Fibroblast of peridontal ligament (primary cell): ENCODE measurements around the gene COPB1.
A peak's percentile ranks its signal among the peaks of the same experiment; 100 is the strongest.
"Not testable (repeated sequence)": the region's sequence is repeated elsewhere in the genome, so short reads cannot be mapped to it uniquely, and the experiment has no call there.

Experiments used
- DNase-seq: peaks from one replicate; pipeline ENCODE4 v3.0.0-alpha.2; 2010; ENCODE audit errors: extremely low read depth

COPB1 gene, protein sequence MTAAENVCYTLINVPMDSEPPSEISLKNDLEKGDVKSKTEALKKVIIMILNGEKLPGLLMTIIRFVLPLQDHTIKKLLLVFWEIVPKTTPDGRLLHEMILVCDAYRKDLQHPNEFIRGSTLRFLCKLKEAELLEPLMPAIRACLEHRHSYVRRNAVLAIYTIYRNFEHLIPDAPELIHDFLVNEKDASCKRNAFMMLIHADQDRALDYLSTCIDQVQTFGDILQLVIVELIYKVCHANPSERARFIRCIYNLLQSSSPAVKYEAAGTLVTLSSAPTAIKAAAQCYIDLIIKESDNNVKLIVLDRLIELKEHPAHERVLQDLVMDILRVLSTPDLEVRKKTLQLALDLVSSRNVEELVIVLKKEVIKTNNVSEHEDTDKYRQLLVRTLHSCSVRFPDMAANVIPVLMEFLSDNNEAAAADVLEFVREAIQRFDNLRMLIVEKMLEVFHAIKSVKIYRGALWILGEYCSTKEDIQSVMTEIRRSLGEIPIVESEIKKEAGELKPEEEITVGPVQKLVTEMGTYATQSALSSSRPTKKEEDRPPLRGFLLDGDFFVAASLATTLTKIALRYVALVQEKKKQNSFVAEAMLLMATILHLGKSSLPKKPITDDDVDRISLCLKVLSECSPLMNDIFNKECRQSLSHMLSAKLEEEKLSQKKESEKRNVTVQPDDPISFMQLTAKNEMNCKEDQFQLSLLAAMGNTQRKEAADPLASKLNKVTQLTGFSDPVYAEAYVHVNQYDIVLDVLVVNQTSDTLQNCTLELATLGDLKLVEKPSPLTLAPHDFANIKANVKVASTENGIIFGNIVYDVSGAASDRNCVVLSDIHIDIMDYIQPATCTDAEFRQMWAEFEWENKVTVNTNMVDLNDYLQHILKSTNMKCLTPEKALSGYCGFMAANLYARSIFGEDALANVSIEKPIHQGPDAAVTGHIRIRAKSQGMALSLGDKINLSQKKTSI

DNA sequence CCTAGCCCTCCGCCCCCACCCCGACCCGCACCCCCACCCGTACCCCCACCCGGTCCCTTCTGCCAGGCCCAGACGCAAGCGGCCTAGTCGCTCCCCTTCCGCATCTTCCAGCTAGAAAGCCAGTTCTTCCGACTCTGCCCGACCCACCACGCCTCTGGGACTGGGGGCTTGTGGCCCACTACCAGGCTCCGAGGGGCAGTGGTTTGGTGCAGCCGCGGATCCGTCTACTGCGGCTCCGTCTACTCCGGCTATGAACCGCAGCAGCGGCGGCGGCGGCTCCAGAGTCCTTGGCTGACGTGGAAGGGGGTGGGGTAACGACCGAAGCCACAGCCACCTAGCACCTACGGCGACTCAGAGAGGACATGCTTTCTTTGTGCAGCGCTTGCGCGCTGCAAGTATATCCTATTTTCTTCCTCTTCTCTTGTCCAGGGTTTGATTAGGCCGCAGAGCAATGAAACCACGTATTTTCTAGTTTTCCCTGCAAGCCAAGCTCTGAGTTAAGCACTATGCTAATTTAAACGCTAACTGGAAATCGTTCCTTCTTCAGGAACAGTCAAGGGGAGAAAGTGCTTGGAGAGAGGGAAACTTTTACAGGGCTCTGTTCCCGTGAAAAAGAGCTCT lies at the start of gene COPB1:
Gene COPB1 (minus strand): TSS at position 252 of the 621 bp plus-strand sequence. CDS start 883 bp downstream, outside the sequence.
- DNase-seq: peak; percentile 94

DNA sequence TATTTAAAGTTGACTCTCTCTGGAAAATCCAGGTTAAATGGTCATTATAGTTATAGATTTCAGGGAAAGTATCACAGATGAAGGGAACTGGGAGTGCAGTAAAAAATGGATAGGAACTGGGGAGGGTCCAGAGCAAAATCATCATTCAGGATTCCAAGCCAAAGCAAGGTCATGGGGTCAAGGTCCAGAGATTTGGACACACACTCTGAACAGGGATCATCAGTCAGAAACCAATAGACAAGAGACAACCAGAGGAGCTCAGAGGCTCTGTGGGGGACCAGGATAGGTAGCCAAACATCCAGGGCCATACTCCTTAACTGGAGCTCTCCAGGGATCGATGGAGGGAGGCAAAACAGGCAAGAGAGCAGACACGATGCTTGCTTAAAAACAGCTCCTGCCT lies 47.8 kb upstream of the COPB1 start:
- no peak for DNase-seq

DNA sequence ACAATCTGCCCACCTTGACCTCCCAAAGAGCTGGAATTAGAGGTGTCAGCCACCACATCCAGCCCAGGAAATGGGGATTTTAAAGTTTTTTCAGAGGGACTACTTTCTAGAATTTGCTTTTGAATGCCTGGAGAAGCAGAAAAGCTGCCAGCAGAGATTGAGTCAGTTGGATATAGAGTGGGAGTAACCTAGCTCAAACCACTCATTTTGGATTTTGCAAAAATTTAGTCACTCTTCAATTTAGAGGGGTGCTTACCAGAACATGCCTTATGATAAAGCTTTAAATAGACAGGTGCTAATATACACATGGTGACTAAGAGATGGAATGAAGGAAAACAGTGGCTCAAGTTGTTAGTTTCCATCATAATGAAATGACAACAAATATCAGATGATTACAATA lies 47.1 kb upstream of the COPB1 start:
- DNase-seq: peak; percentile 12

DNA sequence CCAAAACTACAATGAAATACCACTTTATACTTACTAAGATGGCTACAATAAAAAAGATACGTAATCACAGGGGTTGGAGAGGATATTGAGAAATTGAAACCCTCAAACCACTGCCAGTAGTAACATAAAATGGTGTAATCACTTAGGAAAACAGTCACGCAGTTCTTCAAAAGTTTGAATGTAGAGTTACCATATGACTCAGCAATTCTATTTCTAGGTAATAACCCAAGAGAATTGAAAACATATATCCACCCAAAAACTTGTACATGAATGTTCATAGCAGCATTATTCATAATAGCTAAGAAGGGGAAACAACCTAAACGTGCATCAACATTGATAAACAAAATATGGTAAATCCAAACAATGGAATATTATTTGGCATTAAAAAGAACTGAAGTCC lies 45.0 kb upstream of the COPB1 start:
- peak; percentile 88 for DNase-seq

DNA sequence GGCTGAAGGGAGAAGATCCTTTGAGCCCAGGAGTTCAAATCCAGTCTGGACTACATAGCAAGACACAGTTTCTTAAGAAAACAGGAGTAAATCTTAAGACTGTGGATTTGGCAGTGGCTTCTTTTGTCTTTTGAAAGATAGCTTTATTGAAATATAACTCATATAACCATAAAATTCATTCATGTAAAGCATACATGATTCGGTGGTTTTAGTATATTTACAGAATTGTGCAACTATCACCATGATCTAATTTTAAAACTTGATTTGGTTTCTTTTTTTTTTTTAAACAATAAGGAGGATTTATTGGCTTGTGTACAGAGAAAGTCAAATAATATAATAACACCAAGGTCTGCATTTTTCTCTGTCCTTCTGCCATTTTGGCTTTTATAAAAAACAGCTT lies 43.6 kb upstream of the COPB1 start:
- DNase-seq: no peak

DNA sequence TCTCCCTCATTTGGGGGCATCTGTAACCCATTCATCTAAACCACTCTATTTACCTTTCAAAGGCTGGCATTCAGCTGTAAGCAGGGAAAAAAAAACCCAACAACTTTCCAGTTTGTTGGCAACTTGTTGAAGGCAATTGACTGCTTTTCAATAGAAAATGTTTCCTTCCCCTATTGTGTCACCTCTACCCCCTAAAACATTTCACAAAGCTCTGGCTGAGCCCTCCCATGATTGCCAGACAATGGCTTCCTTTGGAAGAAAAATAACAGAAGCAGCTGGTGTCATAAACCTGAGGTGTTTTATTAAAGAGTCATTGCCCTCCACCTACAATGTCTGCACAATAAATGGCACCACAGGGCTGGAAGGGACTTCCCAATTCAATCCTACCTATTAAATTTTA lies 42.7 kb upstream of the COPB1 start:
- no peak for DNase-seq

DNA sequence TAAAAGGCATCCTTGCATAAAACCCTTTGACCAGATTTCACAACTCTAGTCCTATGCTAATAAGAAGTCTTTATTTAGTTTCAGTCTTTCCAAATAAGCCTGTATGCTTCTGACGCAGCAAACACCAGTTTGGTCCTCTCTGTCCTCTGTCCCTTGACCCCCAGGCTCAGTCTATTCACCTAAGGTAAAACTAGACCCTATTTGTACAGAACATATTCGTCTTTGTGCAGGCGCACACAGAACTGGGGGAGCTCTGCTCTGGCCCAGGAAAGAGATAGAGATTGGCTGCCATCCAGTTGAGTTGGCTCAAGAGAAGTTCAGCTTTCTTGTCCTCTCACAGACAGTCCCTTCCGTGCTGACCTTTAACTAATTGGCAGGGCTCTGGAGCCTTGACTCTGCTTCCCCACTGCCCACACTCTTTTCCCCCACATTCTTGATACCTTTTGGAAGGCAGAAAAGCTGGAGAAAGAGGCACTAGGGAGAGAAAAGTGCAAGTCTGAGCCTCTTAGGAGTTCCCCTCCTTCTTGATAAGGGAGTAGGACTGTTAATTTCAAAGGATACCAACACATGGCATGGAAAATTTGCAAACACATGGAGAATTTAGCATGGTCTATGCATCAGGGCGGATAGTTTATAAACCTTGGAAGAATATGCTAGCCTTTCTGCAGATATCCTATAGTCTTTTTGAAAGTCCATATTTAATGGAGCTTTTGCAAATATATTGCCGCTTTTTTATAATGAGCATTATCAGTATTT lies 41.8 kb upstream of the COPB1 start:
- no peak for DNase-seq

DNA sequence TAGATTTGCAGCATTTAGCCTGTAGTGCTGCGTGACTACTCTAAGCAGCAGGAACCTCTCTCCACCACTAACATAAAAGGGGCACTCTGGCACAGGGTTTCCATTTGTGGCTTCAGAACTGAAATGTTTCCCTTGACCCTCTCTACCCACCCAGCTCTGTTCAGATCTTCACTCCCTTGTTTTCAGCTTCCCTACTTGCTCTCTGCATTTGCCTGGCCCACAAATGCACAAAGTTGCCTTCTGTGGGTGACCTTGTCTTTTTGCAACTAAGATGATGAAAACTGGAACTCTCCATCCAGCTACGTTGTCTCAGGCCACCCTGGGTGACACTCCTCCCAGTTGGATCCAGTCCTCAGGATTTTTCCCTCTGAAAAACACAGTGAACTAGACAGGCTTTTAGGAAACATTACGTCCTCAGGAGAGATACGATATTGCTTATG lies 40.4 kb upstream of the COPB1 start:
- no peak for DNase-seq

DNA sequence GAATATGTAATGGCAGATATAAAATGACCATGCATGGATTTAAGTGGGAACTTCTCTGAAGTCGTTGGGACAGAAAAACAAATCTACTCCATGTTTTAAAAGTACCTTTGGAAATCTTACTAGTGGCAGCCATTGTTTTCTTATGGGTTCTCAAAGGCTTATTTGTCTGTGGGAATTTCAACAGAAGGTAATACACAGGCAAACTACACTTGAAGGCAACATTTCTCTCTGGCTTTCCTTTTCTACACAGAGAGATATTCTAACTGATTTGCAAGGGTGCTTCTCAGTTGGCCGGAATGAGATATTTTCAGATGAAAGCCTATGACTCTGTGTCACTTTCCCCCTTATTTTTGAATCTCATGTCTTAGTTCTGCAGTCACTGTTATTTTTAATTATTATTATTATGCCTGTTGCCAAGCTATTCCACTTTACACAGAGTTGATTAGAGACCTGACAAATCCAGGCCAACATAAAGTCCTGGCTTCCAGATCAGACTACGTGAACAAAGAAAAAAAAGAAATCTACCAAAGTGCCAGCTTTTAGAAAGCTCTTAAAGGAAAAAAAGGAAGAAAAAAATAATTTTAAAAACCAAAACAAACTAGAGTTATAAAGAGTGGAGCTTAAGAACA lies 39.4 kb upstream of the COPB1 start:
- DNase-seq: no peak

DNA sequence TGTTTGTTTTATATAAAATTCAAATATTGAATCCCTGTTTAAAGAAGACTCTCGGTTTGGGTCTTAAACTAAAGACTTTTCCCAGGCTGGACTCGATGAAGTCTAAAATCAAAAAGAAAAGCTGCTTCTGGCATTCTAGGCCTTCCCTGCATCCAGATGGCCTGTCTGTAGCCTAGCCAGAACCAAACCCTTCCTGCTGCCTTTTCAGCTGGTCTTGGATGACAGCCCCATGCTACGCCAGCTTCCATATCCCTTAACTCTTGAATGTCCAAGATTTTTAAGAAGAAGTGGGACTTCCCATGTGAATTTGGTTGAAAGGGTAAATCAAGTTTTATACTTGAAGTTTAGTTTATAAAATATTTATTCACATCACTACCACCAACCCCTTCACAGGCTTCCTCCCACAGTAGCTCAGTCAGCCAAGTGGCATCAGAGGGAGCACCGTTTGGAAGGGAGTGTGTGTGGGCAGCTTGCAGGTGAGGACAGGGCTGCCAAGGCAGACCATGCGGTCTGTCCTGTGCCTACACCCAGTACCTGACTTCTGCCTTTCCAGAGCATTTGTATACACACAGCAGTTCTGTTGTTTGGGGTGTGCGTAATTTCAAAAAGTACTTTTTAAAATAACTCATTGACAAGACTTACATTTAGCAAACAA lies 38.8 kb upstream of the COPB1 start:
- DNase-seq: no peak

DNA sequence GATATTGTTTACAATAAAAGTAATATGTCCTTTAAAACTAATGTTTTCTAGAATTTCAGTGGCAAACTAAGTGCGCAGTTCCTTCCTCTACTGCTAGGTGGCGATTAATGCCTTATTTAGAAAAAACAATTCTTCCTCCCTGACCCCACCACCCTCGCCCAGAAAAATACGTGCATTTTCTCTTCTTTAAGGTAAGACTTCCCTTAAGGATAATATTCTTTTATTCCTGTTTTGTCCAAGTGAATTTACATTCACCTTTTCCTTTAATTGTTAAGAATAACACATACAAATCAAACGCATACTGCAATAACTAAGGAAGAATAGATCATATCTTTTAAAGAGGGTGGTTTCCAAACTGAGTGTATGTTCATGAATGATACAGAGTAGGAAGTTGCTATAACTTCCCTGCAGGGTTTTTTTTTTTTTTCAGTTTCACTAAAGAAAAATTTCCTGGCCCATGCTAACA lies 37.6 kb upstream of the COPB1 start:
- DNase-seq: peak; percentile 51

DNA sequence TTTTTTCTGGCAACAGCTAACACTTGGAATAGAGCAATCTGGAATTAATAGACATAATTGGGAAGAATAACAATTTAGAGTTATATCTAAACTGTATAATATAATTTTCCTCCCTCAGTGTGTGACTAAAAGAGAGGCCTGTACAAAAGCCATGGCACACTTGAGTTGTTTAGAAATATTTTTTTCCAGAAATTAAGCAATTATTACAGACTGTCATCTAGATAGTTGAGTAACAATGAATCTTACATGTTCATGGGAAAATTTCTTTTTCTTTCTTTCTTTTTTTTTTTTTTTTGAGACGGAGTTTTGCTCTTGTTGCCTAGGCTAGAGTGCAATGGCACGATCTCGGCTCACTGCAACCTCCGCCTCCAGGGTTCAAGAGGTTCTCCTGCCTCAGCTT lies 35.6 kb upstream of the COPB1 start:
- DNase-seq: not testable (repeated sequence)

DNA sequence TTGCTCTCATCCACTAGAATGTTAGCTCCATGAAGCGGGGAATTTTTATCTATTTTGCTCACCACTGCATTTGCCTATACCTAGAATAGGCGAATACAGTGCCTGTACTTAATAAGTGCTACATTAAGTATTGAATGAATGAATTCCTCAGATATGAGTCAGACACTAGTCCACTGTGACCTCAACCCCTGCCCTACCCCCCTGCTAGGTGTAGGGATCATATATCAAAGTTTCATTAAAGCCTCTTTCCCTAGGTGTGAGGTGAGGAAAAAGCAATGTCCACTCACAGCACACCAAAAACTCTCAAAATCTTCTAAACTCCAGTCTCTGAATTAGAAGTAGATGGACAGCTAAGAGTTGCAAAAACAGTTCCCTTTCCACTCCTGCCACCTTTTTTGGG lies 30.3 kb upstream of the COPB1 start:
- no peak for DNase-seq

DNA sequence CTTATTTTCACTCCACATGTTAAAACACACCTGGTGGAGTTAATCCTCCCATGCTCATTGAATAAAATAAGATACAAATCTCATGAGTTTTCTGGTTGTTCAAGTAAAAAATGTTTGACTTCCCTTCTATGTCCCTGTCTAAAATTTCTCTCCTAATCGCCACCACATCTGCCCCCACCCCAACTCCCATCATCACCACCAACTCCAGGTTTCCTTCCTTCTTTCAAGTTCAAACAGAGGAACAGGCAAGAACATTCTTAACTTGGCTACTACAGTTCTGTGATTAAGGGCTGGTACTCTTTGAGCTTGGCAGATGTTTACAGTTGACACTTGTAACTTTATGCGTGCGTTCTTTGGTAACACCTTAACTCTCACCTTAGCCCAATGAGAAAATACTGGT lies 29.7 kb upstream of the COPB1 start:
- DNase-seq: no peak

DNA sequence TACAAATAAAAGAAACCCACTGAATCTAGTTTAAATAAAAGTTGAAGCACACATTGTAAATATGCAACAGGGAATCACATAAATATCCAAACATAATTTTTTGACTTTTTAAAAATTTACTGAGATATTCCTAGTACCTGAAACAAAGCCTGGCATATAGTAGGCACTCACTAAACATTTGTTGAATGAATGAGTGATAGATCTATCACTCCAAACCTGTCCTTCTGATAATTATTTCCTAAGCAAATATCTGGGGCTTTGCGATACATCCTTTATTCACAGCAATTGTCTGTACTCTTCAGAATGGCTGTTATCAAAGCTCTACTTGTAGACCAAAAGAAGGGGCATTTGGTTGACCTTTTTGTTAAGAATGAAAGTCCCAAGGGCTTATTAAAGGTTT lies 23.2 kb upstream of the COPB1 start:
- DNase-seq: no peak

DNA sequence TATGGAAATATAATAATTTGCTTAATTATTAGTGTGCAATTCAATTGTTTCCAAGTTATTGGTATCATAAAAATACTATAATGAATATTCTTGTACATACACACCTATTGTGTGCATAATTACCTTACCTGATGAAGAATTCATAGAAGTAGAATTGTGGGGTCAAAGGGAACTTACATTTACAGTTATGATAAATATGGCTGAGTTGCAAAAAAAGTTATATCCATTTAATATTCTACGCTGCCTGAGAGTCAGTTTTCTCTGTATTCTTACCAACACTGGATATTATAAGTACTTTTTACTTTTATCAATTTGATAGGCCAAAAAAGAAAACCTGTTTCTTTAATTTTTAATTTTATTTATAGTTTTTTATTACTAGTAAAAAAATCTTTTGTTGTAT lies 22.6 kb upstream of the COPB1 start:
- no peak for DNase-seq

DNA sequence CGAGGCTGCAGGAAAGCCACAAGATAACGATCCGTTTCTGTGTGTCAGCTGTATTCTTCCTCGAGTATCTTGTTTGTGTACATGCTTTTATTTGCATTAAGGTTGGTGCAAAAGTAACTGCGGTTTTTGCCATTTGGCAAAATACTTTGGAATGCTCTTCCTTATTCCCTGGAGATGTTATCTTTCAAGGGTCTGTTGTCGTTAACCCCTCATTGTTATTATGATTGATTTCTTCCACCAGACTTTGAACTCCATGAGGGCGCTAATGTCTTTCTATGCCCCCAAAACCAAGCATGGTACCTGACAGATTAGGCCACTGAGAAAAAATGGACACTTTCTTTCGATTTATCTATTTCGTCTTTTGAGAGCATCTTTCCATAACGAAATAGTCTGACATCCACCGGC lies 21.1 kb upstream of the COPB1 start:
- DNase-seq: no peak

DNA sequence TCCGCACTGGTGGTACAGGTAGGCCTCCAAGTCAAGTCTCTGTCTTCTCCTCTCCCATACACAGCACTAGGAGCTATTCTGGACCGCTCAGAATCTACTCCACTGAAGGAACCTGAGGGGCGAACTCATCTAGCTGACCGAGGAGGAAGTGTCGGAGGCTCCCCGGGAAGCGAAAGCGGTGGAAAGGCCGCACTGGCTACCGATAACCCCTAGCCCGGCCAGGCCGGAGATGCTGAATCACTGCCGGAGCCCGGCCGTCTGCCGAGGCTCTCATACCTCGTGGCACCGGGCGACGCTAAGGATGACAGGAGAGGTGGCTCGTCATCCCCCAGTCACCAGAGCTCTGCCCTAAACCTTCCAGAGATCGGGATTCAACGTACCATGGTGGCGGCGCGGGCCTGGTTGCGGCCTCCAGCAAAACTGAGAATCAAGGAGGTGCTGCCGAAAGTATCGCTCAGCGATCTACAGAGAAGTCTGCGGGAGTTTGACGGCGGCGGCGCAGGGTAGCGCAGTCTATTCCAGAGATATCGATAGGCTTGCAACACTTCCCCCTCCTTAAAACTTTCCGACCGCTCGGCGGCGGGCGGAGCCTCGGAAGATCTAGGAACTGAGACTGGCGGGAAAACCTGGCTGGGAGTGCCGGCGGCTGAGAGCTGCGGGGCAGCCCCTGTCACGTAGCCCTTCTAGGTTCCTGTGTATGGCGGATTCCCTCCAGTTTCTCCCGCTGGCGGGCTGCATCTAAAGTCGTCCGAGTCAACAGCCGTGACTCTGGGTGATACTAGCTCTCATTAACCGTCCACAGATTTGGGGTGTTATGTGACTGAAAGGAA lies 20.5 kb upstream of the COPB1 start, which contains the start of gene PSMA1:
Gene PSMA1 (minus strand): TSS at position 470 of the 830 bp plus-strand sequence. CDS start 87 bp downstream, at position 383.
- peak; percentile 93 for DNase-seq

DNA sequence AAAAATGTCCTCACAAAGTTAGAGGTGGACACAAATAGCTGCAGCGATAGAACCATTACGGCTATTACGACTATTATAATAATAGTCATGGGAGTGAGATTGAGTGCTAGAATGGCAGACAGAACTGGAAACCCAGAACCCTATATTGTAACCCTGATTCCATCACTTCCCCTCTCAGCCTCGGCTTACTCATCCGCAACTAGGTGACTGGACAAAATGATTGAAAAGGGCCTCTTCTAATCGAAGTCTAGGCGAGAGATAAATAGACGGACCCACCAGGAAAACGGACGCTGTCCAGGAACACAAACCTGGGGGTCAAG lies 19.9 kb upstream of the COPB1 start:
- DNase-seq: no peak

DNA sequence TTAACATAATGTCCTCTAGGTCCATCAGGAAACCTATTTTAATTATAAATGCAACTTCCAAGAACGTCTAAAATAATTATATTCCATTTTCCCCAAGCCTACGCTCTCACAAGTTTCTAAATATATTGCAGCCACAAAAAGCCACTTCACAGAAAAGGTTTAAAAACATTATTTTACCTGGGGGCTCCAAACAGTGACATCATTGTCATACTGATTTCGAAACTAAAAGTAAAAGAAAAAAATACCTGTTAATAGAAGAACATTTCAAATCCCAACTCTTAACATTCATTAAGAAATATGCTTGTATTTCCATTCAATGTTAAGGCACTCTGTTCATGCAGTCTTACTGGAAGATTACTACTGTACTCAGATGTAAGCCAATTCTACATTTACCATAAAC lies 19.2 kb upstream of the COPB1 start:
- DNase-seq: no peak
